Measurements from ENCODE around the gene SPIN2B.
"Not testable (repeated sequence)": the region's sequence is repeated elsewhere in the genome, so short reads cannot be mapped to it uniquely, and the experiment has no call there.

SPIN2B gene

DNA sequence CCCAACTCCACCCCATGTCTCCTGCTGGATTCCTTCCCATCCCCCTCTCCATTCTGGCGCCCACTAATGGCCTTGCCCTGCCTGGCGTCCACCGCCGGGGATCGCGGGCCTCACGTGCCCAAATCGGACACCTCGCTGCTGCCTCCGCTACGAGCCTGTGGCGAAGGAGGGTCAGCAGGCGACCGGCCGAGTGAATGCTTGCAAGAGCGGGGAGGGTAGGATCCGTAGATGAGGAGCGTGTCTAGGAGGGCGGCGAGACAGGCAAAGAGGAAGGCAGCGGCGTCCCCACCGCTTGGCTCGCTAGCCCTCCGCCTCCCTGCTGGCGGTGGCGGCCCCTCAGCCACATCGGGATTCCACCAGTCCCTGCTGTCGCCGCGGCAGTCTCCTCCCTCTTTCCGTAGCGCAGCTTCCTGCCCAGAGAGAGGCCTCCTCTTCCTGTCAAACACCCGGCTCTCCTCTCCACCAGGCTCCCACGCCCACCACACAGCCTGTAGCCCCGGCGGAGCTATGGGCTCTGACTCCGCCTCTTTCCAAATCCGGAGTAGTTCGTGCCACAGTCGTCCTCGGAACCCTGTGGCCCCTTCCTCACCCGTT is at the start of gene SPIN2B:
SPIN2B (minus strand) TSS at position 387 of the 594 bp plus-strand sequence.
- DNase-seq: peak; percentile 81

DNA sequence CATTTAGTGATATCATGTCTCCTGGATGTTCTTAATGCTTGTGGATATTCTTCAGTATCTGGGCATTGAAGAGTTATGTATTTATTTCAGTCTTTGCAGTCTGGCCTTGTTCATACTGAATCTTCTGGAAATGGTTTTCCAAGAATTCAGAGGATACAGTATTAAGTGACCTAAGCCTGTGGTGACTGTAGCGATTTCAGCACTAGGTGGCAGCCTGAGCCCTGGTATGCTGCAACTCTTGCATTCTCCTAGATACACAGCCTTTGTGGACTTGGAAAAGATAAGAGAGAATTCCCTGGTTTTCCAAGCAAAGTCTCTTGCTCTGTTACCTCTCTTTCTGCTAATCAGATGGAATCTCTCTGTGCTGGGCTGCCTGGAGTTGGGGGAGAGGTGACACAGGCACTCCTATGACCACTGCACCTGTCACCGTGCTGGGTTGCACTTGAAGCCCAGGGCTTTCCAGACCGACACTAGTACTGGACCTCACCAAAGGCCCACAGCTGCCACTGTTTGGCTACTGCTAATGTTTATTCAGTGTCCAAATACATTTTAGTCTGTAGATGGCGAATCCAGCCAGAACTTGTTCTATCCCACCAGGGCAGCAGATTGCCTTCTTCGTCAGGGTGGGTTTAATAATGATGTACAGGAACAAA is 35.2 kb upstream of the SPIN2B start:
- DNase-seq: peak; percentile 4

DNA sequence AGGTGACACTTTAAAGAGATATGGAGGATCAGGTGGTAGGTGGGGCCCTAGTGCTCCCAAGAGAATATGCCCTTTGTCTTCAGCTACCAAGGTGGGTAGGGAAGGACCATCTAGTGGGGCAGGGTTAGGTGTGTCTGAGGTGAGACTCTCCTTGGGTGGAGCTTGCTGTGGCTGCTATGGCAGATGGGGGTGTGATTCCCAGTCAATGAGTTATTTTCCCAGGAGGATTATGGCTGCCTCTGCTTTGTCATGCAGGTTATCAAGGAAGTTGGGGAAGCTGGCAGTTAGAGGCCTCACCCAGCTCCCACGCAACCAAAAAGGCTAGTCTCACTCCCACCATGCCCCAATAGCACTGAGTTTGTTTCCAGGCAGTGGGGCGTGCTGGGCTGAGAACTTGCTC is 33.8 kb upstream of the SPIN2B start:
- no peak for DNase-seq

DNA sequence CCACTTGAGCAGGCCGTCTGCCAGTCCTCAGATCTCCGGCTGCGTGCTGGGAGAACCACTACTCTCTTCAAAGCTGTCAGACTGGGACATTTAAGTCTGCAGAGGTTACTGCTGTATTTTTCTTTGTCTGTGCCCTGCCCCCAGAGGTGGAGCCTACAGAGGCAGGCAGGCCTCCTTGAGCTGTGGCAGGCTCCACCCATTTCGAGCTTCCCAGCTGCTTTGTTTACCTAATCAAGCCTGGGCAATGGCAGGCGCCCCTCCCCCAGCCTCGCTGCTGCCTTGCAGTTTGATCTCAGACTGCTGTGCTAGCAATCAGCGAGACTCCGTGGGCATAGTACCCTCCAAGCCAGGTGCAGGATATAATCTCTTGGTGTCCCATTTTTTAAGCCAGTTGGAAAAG is 30.9 kb upstream of the SPIN2B start:
- DNase-seq: not testable (repeated sequence)

DNA sequence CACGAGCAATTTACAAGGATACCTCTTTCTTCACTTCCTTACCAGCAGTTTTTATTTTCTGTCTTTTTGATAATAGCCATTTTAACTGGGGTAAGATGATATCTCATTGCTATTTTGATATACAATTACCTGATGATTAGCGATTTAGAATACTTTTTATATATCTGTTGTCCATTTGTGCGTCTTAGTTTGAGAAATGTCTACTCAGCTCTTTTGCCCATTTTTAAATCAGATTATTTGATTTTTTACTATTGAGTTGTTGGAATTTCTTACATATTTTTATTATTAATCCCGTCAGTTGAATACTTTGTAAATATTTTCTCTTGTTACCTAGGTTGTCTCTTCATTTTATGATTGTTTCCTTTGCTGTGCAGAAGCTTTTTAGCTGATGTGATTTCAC is 17.3 kb upstream of the SPIN2B start:
- DNase-seq: no peak

DNA sequence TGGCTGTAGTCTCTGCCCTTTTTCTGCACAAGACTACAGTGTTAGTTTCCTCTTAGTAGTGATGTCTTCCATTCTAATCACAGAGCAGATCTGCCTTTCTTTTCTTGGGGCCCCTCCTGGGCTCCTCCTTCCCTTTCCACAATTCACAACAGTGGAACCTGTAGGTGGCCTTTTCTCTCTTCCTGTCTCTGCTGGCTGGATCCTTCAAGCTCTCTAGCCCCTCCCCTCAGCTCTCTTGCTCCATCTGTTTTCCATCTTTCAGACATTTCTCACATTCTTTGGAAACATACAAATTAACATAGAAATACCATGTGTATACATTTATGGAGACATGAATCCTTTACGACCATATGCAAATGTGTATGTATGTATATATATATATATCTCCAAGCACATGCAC is 16.2 kb upstream of the SPIN2B start:
- DNase-seq: peak; percentile 26

DNA sequence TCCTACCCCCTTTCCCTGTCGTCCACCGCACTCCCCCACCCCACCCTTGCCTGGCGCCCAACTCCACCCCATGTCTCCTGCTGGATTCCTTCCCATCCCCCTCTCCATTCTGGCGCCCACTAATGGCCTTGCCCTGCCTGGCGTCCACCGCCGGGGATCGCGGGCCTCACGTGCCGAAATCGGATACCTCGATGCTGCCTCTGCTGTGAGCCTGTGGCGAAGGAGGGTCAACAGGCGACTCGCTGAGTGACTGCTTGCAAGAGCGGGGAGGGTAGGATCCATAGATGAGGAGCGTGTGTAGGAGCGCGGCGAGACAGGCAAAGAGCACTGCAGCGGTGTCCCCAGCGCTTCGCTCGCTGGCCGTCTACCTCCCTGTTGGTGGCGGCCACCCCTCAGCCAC is 15.7 kb upstream of the SPIN2B start, which contains the start of gene SPIN2A:
SPIN2A (minus strand) TSS at position 325 of the 400 bp plus-strand sequence. CDS start 800 bp downstream, outside the sequence.
- not testable (repeated sequence) for DNase-seq

DNA sequence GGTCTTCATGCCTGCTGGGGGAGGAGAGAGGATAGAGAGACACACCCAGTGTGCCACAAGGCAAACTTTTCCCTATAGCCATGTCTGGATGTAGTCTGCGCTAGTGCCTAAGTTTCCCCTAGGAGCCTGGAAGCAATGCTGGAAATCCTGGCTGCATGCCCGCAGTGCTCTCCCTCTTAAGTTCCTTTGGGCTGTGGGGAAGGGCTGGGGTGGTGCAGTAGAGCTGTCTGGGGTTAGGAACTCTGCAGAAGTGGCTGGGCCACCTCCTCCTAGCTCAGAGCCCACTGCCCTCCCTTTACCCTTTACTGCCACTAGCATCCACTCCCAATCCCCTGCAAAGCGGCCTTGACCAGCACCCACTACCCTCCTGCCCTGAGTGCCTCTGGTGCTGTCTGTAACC is 15.2 kb upstream of the SPIN2B start:
- not testable (repeated sequence) for DNase-seq

DNA sequence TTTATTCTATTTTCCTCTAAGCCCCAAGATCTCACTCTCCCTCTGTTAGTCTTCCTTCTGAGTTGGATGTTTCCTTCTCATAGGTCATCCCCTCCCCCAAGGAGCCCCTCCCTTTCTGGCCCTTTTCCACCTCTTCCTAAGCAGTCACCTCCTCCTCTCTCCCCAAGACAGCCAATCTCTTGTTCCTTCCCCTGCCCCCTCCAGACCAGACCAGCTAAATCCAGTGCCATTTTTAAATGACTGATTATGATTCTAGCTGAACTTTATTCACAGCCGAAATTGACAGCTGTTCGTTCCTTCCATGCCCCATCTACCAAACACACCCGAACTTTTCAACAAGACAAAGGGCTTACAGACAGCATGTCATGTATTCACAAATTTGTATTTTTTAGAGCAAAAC is 13.9 kb upstream of the SPIN2B start:
- no peak for DNase-seq

DNA sequence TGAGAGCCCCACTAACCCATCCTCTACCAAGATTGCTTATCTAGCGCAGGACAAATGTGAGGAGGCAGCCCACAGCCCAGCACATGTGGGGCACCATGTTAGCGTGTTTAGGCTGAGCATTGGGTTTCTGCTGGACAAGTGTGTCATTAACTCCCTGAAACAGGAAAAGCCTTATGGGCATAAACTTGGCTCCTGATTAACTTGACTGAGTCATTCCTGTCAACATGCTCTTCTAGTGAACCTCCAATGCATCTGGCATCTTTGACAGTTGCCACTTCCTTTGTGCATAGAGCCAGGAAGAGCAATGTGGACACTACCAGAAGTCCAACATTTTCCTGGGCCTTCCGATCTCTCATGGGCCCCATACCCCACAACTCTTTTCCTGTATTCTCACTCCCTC is 13.4 kb upstream of the SPIN2B start:
- DNase-seq: no peak

DNA sequence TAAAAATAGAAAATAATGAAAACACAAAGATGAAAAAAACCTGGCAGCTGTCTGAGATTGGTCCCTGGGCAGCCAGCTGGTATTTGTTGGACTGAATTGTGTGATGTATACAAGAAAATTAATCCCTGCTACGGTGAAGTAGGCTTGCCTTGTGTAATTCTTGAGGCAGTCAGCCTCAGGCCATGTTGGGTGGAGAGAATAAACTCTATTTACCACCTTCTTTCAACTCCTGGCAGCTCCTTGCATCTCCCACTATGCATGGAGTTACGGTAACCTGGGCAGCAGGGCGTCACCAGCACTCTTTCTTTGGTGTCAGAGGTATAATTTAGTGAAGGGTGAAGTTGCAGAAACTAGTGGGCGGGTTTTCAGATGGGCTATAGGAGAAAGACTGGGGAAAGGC is 12.4 kb upstream of the SPIN2B start:
- DNase-seq: no peak

DNA sequence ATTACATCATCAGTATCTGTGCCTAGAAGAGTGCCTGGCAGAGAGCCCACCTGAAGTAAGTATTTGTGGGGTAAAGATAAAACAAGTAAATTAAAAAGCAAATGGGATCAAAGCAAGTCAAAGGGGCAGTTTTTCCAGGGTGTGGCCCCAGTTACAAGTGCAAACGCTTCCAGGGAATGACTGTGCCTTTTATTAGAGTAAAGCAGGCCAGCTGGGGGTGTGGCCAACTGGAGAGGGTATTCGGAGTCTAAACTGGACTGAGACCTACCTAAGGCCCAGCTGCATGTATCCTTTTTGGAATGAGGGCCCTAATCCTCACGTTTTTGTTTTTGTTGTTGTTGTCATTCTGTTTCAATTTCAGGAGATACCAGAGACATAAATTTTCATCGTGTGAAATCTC is 11.9 kb upstream of the SPIN2B start:
- not testable (repeated sequence) for DNase-seq

DNA sequence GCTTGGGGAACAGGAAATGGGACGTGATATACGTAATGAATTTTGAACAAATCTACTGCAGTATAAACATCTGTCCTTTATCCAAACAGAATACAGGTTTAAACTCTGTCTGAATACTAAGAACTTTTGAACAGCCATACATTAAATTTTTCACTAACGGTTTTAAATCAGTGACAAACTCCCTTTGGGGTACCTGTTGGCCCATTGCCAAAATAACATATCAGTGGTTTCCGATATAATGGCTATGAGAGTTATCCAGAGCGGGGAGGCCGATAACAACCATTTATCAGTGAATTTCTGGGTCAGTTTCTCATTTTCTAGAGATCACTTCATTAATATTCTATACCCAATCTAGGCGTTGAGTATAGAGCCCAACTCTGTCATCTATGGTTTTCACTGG is 10.7 kb upstream of the SPIN2B start:
- no peak for DNase-seq

DNA sequence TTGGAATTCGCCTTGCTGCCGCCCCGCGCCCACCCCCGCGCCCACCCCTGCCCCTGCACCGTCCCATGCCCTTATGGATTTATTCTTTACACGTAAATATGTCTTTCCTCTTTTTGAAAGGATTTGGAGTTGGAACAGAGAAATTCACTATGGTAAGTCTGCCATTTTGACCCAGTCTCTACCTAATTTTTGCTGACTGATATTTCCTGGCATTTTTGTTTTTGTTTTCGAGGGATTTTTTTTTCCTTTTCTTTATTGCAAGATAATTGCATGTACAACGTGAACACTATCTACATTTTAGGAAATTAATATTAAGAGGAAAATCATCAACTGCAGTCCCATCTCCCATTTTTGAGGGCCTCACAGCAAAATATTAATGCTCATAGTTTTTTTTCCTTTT is 468 bp upstream of the SPIN2B start:
- no peak for DNase-seq

DNA sequence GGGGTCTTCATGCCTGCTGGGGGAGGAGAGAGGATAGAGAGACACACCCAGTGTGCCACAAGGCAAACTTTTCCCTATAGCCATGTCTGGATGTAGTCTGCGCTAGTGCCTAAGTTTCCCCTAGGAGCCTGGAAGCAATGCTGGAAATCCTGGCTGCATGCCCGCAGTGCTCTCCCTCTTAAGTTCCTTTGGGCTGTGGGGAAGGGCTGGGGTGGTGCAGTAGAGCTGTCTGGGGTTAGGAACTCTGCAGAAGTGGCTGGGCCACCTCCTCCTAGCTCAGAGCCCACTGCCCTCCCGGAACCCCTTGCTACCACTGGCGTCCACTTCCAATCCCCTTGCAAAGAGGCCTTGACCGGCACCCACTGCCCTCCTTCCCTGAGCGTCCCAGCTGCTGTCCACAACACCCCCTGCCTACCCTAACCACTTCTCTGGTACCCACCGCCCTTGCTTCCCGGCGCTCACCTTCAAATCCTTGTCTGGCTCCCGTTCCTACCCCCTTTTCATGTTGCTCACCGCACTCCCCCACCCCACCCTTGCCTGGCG is 658 bp downstream of the SPIN2B start:
- DNase-seq: not testable (repeated sequence)

DNA sequence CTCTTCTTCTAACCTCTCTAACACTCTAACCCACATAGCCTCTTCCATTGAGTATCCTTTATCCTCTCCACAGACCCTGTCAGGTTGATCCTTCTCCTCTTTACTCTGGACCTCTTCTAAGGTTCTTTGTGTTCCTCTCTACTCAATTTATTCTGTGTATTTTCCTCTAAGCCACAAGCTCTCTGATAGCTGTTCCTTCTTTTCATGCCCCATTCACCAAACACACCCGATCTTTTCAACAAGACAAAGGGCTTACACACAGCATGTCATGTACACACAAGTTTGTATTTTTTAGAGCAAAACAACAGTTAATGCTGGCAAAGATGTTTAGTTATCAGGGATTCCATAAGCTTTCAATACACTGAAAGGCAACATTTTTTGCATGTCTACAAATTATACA is 1.9 kb downstream of the SPIN2B start:
- DNase-seq: no peak

DNA sequence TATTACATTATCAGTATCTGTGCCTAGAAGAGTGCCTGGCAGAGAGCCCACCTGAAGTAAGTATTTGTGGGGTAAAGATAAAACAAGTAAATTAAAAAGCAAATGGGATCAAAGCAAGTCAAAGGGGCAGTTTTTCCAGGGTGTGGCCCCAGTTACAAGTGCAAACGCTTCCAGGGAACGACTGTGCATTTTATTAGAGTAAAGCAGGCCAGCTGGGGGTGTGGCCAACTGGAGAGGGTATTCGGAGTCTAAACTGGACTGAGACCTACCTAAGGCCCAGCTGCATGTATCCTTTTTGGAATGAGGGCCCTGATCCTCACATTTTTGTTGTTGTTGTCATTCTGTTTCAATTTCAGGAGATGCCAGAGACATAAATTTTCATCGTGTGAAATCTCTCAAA is 3.8 kb downstream of the SPIN2B start:
- DNase-seq: not testable (repeated sequence)

DNA sequence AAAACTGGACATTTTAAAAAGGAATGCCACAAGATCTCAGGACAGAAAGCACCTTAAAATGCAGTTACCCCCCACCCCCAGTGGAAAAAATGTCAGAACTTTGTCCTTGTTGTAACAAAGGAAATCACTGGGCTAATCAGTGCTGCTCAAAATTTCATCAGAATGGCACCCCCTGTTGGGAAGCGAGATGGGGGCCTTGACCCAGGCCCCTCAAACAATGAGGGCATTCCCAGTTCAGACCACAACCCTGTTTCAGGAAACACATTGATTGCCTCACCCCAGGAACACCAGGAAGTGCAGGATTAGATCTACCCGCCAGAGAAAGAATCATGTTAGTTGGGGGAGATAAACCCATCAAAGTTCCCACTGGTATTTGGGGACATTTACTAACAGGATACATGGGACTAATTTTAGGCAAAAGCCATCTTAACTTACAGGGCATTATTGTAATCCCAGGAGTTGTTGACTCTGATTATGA is 16.4 kb downstream of the SPIN2B start:
- no peak for DNase-seq

DNA sequence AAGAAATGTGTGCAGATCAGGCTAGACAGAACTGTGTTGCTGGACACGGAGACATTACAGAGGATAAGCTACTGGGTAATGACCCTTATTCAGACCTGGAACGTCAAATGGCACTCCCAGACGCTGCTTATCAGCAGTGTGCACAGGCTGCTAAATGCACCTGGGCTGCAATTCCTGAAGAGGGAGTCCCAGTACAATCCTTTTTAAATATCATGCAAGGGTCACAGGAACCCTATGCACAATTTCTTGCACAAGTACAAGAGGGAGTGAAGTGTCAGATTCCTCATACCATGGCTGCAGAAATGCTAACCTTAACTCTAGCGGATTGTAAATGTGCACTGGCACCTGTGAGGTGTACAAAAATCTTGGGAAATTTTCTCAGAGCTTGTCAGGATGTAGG is 16.9 kb downstream of the SPIN2B start:
- no peak for DNase-seq

DNA sequence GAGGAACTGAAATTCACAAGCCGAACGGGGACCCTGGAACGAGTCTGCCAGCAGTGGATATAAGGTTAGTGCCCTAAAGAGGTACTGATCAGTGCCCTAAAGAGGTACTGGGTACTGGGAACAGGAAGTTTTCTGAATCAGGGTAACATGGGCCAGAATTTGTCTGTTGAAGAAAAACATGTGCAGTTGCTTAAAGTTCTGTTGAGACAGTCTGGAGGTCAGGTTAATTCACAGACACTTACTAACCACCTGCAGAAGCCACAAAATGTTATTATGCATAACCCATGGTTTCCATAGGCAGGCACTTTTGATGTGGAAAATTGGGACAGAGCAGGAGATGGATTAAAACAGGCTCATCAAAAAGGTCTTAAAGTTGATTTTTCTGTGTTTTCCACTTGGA is 17.9 kb downstream of the SPIN2B start:
- no peak for DNase-seq

DNA sequence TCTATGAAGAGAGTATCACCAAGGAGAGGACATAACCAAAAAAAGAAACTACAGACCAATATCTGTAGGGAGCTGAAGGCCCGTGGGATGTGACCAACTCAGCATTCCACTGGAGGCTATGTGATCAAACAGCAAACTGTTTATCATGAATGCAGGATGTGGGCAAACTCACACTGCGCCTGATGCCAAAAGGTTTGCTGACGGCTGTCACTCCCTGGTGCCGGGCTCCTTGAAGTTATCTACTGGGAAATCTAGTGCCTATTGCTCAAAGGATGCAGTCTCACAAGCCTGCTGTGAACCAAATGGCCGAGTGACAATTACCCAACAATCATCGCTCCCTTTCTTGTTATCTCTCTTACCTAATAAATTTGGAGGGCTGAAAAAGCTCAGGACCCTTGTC is 18.4 kb downstream of the SPIN2B start:
- not testable (repeated sequence) for DNase-seq

DNA sequence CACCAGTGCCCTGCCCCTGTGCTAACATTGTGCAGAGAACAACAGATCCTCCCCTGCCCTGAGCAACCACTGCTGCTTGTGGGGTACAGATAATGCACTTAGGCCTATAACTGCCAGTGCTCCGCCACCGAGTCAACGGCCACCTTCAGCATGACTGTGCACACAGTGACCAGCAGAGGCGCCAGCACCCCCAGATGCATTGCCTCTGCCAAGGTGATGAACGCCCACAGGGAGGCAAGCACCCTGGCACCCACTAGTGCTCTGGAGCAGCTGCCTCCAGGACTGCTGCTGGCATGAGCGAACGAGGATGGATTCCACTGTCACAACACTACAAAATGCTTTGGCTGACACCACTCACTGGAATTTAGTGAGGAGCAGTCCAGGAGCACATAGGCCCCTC is 38.2 kb downstream of the SPIN2B start:
- no peak for DNase-seq

DNA sequence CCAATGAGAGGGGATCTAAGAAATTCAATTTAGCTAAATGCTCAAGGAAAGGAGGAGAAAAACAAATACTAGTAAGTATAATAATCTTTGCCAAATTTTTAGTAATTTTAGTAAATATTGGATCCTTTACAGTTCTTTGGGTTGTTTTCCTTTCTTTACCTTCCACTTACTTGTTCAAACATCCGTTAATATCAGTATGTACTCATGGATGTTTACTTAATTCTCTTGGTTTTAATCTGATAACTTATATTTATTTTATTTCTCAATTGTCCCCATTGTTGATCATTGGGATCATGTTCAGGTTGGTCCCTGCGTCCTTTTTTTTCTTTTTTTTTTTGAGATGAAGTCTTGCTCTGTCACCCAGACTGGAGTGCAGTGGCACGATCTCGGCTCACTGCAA is 46.9 kb downstream of the SPIN2B start:
- DNase-seq: no peak

DNA sequence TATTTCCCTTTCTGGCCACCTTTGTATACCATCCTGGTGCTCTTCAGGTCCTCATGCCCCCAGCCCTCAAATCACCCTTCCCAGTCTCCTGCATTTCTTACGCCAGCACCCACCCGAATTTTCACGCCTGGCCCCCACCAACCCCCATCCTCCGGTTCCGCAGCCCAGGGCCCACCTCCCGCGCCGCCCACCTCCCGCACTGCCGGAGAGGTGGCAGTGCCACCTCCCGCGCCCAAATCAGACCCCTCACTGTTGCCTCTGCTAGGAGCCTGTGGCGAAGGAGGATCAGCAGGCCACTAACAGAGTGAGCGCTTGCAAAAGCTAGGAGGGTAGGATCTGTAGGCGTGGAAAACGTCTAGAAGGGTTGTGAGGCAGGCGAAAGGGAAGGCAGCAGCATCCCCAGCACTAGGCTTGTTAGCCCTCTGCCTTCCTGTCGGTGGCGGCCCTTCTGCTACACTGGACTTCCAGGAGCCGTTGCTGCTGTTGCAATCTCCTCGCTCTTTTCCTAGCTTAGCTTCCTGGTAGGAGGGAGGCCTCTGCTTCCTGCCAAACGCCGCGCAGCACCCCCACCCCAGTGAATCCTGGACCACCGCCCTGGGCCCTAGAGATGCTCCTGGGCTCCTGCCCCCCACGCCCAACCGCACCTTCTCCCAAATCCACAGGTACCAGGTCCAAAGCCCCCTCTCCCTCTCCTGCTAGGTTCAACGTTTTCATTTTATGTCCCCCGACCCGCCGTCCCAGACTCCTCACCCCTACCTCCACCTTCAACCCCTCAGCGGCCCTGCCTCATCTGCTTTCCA is 51.0 kb downstream of the SPIN2B start:
- no peak for DNase-seq
